GM23338 (cell line): ENCODE results near the gene RBM3. TPM values are rescaled to one million over a fixed set of nuclear protein-coding genes. Genes with fewer than 3 reads are reported as not detected.

Experiments
- polyA plus RNA-seq: library from polyadenylated mRNA; unstranded; fragments of >200 nt; fragmentation: Nextera tagmentation; extraction: Ambion mirVana; gene quantifications from 2 replicates; pipeline ENCODE4 v1.2.1, GENCODE V29; 2016
- small RNA-seq: library from RNA; depleted of rRNA; stranded (forward); fragments of <200 nt; gene quantifications from one replicate; pipeline ENCODE3, GENCODE V24; 2014; ENCODE audit warnings: low replicate concordance
- total RNA-seq: library from RNA; depleted of rRNA; stranded (reverse); fragments of >200 nt; shearing (Covaris generic); gene quantifications from 2 replicates; pipeline ENCODE4 v1.2.3, GENCODE V29; 2014; rRNA removed

The RBM3 gene
- total and polyA plus RNA-seq, 2 experiments from 2014 or later: 77.5 to 103 TPM

Small RNA genes lying within 50 kb of the gene (small RNA-seq; reads per million reads assigned to genes)
- gene MRPL32P1: not detected

Other genes starting within 250 kb of the RBM3 start
- gene SSX3, start 217.8 kb upstream of the RBM3 start, total RNA-seq: not detected in 2 replicates
- gene SSX3, start 217.8 kb upstream of the RBM3 start, polyA plus RNA-seq: 0.28 TPM in 1 of 2 replicates, not detected in the other
- 0.19 TPM in 1 of 2 replicates, not detected in the other for gene SSX4, start 190.9 kb upstream of the RBM3 start, total RNA-seq
- 0.47 and 0.48 TPM in 2 replicates for gene SSX4, start 190.9 kb upstream of the RBM3 start, polyA plus RNA-seq
- 0.19 TPM in 1 of 2 replicates, not detected in the other for gene SSX4B, start 162.5 kb upstream of the RBM3 start, total RNA-seq
- 0.47 and 0.48 TPM in 2 replicates for gene SSX4B, start 162.5 kb upstream of the RBM3 start, polyA plus RNA-seq
- gene SLC38A5, start 104.2 kb upstream of the RBM3 start, total RNA-seq: 47.0 and 47.7 TPM in 2 replicates
- gene SLC38A5, start 104.2 kb upstream of the RBM3 start, polyA plus RNA-seq: 20.7 and 24.6 TPM in 2 replicates
- gene FTSJ1, start 98.3 kb upstream of the RBM3 start, total RNA-seq: 76.3 and 91.2 TPM in 2 replicates
- gene FTSJ1, start 98.3 kb upstream of the RBM3 start, polyA plus RNA-seq: 38.4 and 42.8 TPM in 2 replicates
- gene PORCN, start 65.5 kb upstream of the RBM3 start, total RNA-seq: 14.1 and 28.5 TPM in 2 replicates
- 19.4 and 22.3 TPM in 2 replicates for gene PORCN, start 65.5 kb upstream of the RBM3 start, polyA plus RNA-seq
- gene EBP, start 52.7 kb upstream of the RBM3 start, total RNA-seq: 126 and 128 TPM in 2 replicates
- 169 and 176 TPM in 2 replicates for gene EBP, start 52.7 kb upstream of the RBM3 start, polyA plus RNA-seq
- 4.5 TPM in 2 replicates for gene TBC1D25, start 34.8 kb upstream of the RBM3 start, total RNA-seq
- gene TBC1D25, start 34.8 kb upstream of the RBM3 start, polyA plus RNA-seq: 1.9 and 2.1 TPM in 2 replicates
- 24.2 and 34.9 TPM in 2 replicates for gene WDR13, start 23.0 kb downstream of the RBM3 start, total RNA-seq
- gene WDR13, start 23.0 kb downstream of the RBM3 start, polyA plus RNA-seq: 19.3 and 24.9 TPM in 2 replicates
- gene WAS, start 109.3 kb downstream of the RBM3 start, total RNA-seq: 0.12 and 0.56 TPM in 2 replicates
- 0.12 and 0.32 TPM in 2 replicates for gene WAS, start 109.3 kb downstream of the RBM3 start, polyA plus RNA-seq
- gene SUV39H1, start 122.2 kb downstream of the RBM3 start, total RNA-seq: 14.1 and 15.2 TPM in 2 replicates
- 9.0 and 9.5 TPM in 2 replicates for gene SUV39H1, start 122.2 kb downstream of the RBM3 start, polyA plus RNA-seq
- not detected in 2 replicates for gene GLOD5, start 187.3 kb downstream of the RBM3 start, total RNA-seq
- not detected in 2 replicates for gene GLOD5, start 187.3 kb downstream of the RBM3 start, polyA plus RNA-seq
- not detected in 2 replicates for gene GATA1, start 212.1 kb downstream of the RBM3 start, total RNA-seq
- gene GATA1, start 212.1 kb downstream of the RBM3 start, polyA plus RNA-seq: not detected in 2 replicates
- 49.8 and 61.2 TPM in 2 replicates for gene HDAC6, start 227.6 kb downstream of the RBM3 start, total RNA-seq
- gene HDAC6, start 227.6 kb downstream of the RBM3 start, polyA plus RNA-seq: 29.7 and 33.0 TPM in 2 replicates